Breast epithelium (tissue), 4 donors: Measurements from ENCODE around the gene RAPGEF1. TPM values are rescaled to one million over a fixed set of nuclear protein-coding genes. Genes with fewer than 3 reads are reported as not detected.
"Not testable (repeated sequence)": the region's sequence is repeated elsewhere in the genome, so short reads cannot be mapped to it uniquely, and the experiment has no call there.

Source experiments
- DNase-seq, 2 donors: peaks; one replicate each; pipeline ENCODE4 v3.0.0-alpha.2; 2019; ENCODE audit warnings: low spot score in 2 of 2
- H3K27ac ChIP-seq, 2 donors: fragments of 200-600 bp; sonication (generic) in 1 of 2; one replicate each; pipeline ENCODE4 v1.5.1; 2016 to 2019; ENCODE audit warnings: mild to moderate bottlenecking in 1 of 2
- H3K27me3 ChIP-seq, 2 donors: fragments of 200-600 bp; sonication (generic) in 1 of 2; one replicate each; pipeline versions ENCODE4 v1.5.1 to v1.6.0; 2017 to 2019; ENCODE audit warnings: control low read depth in 1 of 2, mild to moderate bottlenecking in 1 of 2
- H3K36me3 ChIP-seq: fragments of 200-600 bp; one replicate; pipeline ENCODE4 v1.5.1; 2019
- H3K4me1 ChIP-seq, 2 donors: fragments of 200-600 bp; sonication (generic); one replicate each; pipeline ENCODE4 v1.5.1; 2016 to 2019; ENCODE audit warnings: control low read depth in 1 of 2
- H3K4me3 ChIP-seq, 3 donors: fragments of 200-600 bp; sonication (generic); 1 replicate in 2 of 3; 2 replicates in 1 of 3; pipeline ENCODE4 v1.5.1; 2016 to 2019; ENCODE audit warnings: mild to moderate bottlenecking in 3 of 3, moderate library complexity in 2 of 3
- H3K9me3 ChIP-seq, 2 donors: fragments of 200-600 bp; sonication (generic) in 1 of 2; one replicate each; pipeline ENCODE4 v1.5.1; 2016 to 2019; ENCODE audit warnings: control low read depth in 1 of 2
- POLR2A ChIP-seq: fragments of 450-650 bp; IDR thresholded peaks from one replicate; pipeline ENCODE4 v1.6.1; 2016; ENCODE audit warnings: antibody characterized with exemption, mild to moderate bottlenecking, moderate library complexity
- POLR2AphosphoS5 ChIP-seq, 3 donors: sonication (generic); formaldehyde crosslinking; IDR thresholded peaks; one replicate each; pipeline ENCODE4 v1.6.1; 2017; ENCODE audit warnings: antibody characterized with exemption in 3 of 3
- intact Hi-C: fragments of 100-400 bp; cut with DNase I; formaldehyde crosslinking; loops from one replicate; pipeline ENCODE4 v1.15.1; 2023; ENCODE audit warnings: low total_unique reads
- total RNA-seq, 3 donors: library from RNA; depleted of rRNA; stranded (reverse); fragments of >200 nt; gene quantifications; one replicate each; pipeline ENCODE4 v1.1.0, GENCODE V29; 2016
- TF ChIP-seq, protein P1 (sequence below), 3 donors: fragments of 450-650 bp; IDR thresholded peaks; one replicate each; pipeline ENCODE4 v1.5.1; 2016 to 2017; ENCODE audit warnings: antibody characterized with exemption in 3 of 3, mild to moderate bottlenecking in 3 of 3, moderate library complexity in 3 of 3

The RAPGEF1 gene
- total RNA-seq, 3 donors from 2014 or later: 35.3 to 38.0 (median 37.3) TPM

DNA sequence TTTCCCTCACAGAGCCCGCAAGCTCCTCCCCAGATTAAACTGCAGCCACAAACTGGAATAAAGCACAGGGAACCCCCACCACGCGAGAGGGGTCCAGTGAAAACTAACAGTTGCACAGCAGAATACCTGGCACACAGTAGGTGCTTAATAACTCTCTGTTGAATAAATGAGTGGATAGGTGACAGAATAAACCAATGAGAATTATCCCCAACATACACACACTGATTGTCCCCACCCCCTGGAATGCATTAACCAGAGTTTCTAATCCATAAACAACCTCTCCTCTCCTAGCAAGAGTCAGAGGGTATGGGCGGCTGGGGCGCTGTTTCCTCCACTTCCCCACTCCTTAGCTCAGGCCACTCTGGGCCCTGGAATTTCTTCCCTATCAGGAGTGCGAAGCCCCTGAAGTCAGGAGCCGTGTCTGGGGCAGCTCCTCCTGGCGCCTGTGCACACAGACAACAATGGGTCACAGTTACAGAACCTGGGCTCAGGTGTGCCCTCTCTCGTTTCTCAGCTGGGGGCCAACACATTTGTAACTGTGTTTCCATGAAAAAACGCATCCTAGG, 27.6 kb downstream of the RAPGEF1 start:
- peak overlapping the region; percentile 73 to 75 for H3K27ac ChIP-seq

DNA sequence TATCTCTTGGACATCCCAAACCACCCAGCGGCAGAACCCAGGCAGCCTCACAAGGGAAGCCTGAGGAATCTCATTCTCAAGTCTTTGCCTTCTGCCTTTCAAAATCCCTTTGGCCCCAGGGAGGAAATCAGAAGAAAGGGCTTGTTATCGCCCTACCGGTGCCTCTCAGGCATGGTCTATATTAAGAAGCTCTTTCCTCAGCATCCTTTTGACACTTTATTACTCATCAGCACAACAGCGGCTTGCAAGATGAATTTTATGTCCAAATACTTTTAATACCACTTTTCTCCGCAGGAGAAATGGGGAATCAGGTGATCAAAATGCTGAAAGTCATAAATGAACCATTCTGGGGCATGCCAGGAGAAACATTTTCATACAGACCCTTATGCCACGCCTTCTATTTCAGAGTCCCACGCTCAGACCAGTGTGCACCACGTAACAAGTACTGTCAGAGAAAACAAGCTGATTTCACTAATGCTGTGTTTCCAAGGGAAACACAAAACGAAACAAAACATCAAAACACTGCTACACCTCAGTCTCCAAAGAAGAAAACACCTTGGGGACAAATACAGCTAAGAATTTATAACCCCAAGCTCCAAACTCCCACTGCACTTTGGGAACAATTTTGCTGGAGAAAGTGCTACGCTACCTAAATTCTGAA, 30.0 kb downstream of the RAPGEF1 start:
- TF ChIP-seq POLR2AphosphoS5 (IDR thresholded peaks at IDR 0.05) (no peak), POLR2A (no peak)
- TF ChIP-seq, protein P1, sequence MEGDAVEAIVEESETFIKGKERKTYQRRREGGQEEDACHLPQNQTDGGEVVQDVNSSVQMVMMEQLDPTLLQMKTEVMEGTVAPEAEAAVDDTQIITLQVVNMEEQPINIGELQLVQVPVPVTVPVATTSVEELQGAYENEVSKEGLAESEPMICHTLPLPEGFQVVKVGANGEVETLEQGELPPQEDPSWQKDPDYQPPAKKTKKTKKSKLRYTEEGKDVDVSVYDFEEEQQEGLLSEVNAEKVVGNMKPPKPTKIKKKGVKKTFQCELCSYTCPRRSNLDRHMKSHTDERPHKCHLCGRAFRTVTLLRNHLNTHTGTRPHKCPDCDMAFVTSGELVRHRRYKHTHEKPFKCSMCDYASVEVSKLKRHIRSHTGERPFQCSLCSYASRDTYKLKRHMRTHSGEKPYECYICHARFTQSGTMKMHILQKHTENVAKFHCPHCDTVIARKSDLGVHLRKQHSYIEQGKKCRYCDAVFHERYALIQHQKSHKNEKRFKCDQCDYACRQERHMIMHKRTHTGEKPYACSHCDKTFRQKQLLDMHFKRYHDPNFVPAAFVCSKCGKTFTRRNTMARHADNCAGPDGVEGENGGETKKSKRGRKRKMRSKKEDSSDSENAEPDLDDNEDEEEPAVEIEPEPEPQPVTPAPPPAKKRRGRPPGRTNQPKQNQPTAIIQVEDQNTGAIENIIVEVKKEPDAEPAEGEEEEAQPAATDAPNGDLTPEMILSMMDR (IDR thresholded peaks at IDR 0.05): no peak
- no peaks in the 10 kb centered on the region for H3K36me3 ChIP-seq
- H3K4me3 ChIP-seq: no peak overlapping the region
- H3K4me1 ChIP-seq: peaks cover 8 to 9% of the 10 kb centered on the region in 2 donors
- H3K27ac ChIP-seq: peak overlapping the region; percentile 69 to 71
- no peak for DNase-seq
- intact Hi-C loops: no loop called here
- no peaks in the 10 kb centered on the region for H3K9me3 ChIP-seq
- no peaks in the 10 kb centered on the region for H3K27me3 ChIP-seq

More for the DNA sequence above, 27.6 kb downstream of the RAPGEF1 start:
- no peak for TF ChIP-seq POLR2AphosphoS5 (IDR thresholded peaks at IDR 0.05)
- no peak for TF ChIP-seq POLR2A
- TF ChIP-seq, protein P1 (IDR thresholded peaks at IDR 0.05): no peak
- H3K36me3 ChIP-seq: no peaks in the 10 kb centered on the region
- no peak overlapping the region for H3K4me3 ChIP-seq
- H3K9me3 ChIP-seq: no peaks in the 10 kb centered on the region
- H3K4me1 ChIP-seq: no peaks in the 10 kb centered on the region
- no peaks in the 10 kb centered on the region for H3K27me3 ChIP-seq
- DNase-seq: no peak
- intact Hi-C loops: no loop called here

DNA sequence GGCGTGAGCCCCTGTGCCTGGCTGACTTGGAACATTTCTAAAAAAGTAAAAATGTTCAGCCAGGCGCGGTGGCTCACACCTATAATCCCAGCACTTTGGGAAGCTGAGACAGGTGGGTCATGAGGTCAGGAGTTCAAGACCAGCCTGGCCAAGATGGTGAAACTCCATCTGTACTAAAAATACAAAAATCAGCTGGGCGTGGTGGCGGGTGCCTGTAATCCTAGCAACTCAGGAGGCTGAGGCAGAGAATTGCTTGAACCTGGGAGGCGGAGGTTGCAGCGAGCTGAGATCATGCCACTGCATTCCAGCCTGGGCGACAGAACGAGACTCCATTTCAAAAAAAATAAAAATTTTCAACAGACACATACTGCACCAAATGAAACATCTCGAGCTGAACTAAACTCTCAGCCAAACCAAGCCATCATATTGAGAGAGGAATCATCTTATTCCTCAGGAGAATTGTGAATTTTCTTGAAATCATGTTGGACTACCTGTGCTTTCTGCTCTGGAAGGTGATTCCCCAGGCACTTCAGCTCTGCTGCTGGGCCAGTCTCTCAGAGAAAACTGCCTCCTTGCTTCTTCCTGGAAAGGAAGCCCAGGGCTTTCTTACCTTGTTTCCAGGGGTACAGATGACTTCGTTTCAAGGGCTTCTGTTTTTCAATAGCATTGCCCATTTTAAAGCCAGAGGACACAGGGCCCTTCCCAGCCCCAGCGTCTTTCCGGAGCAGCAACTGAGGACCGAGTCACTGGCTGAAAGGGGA, 30.7 kb downstream of the RAPGEF1 start:
- peak overlapping the region; percentile 69 to 71 for H3K27ac ChIP-seq
- H3K27me3 ChIP-seq, H3K9me3 ChIP-seq, DNase-seq, H3K4me3 ChIP-seq, intact Hi-C loops, H3K36me3 ChIP-seq: not testable (repeated sequence)
- H3K4me1 ChIP-seq: peaks cover 8 to 16% of the 10 kb centered on the region in 2 donors

DNA sequence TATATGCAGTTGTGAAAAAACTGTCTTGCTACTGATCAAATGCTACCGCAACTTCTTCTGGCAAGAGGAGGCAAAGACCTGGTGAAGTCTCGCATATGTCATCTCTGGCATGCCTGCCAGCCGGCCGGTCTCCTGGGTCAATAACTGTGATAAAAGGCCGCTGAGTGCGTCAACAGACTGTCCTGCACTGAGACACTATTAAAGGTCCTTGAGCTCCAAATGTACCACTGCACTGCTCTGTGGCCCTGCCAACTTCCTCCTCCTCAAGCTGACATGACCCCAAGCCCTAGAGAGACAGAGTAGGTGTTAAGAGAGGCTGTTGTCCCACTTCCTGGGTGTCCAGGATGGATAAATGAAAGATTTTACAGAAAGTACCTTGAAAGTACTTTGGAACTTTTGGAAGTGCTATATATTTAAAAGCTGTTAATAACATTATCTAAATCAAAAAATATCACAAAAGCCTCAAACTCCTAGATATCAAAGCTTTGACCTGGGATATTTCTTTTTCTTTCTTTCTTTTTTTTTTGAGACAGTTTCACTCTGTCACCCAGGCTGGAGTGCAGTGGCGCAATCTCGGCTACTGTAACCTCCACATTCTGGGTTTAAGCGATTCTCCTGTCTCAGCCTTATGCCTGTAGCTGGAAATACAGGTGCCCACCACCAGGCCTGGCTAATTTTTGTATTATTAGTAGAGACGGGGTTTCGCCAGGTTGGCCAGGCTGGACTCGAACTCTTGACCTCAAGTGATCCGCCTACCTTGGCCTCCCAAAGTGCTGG, 31.5 kb downstream of the RAPGEF1 start:
- DNase-seq: no peak
- peaks cover 8 to 20% of the 10 kb centered on the region in 2 donors for H3K4me1 ChIP-seq
- peak overlapping the region; percentile 20 to 71 for H3K27ac ChIP-seq
- intact Hi-C loops: no loop called here
- H3K9me3 ChIP-seq: no peaks in the 10 kb centered on the region
- no peaks in the 10 kb centered on the region for H3K36me3 ChIP-seq
- no peak overlapping the region for H3K4me3 ChIP-seq
- H3K27me3 ChIP-seq: no peaks in the 10 kb centered on the region
- TF ChIP-seq POLR2AphosphoS5 (IDR thresholded peaks at IDR 0.05) (no peak), POLR2A (no peak)
- TF ChIP-seq, protein P1 (IDR thresholded peaks at IDR 0.05): no peak

DNA sequence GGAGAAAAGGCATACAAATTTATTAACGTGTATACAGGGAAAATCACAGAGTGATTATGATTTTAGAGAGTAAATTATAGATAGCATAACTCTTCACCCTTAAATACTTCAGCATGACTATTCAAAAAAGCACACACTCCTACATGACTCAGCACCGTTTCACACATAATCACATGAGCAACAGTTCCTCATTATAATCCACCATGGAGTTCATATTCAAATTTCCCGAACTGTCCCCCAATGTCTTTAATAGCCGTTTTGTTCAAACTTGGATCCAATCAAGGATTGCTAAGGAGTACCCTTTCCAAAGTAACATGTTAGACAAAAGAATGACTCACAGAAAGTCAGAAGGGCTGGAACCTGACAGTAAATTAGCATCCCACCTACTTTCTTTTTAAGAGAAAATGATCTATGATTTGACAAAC, 32.1 kb downstream of the RAPGEF1 start:
- TF ChIP-seq, protein P1 (IDR thresholded peaks at IDR 0.05): no peak
- TF ChIP-seq POLR2A (no peak), POLR2AphosphoS5 (IDR thresholded peaks at IDR 0.05) (no peak)
- Histone ChIP-seq H3K4me3 (no peak overlapping the region), H3K4me1 (peaks cover 8 to 20% of the 10 kb centered on the region in 2 donors), H3K36me3 (no peaks in the 10 kb centered on the region), H3K27me3 (no peaks in the 10 kb centered on the region), H3K27ac (peak overlapping the region; percentile 20 to 71), H3K9me3 (no peaks in the 10 kb centered on the region)
- intact Hi-C loops: no loop called here
- no peak for DNase-seq
